PC-3 (cell line): Measurements from ENCODE around the gene MTCL1. TPM values are rescaled to one million over a fixed set of nuclear protein-coding genes. Genes with fewer than 3 reads are reported as not detected.
A peak's percentile ranks its signal among the peaks of the same experiment; 100 is the strongest.

Source experiments
- ATAC-seq: fragments of 200-7000 bp; cut with Tn5 transposase; 2 replicates; pipeline ENCODE4 v1.9.1; 2020; ENCODE audit warnings: mild to moderate bottlenecking, moderate library complexity
- BruUV-seq: library from RNA; stranded (reverse); fragments of 400-500 nt; replicated peaks from 2 replicates; lab custom pipeline; 2021; lab: Mats Ljungman, UMichigan
- CTCF ChIA-PET: fragments of 300-600 bp; sonication (Branson Sonifier 250); formaldehyde crosslinking; loops from one replicate; lab custom pipeline; 2022; ENCODE audit warnings: antibody characterized with exemption; lab: Charles Lee
- POLR2A ChIA-PET: fragments of 300-600 bp; sonication (Branson Sonifier 250); formaldehyde crosslinking; loops from one replicate; lab custom pipeline; 2022; ENCODE audit warnings: antibody characterized with exemption; ENCODE audit not compliant: unreplicated experiment; lab: Charles Lee
- DNase-seq: peaks from one replicate; pipeline ENCODE4 v3.0.0-alpha.2; 2015
- H2AFZ ChIP-seq: fragments of 300-600 bp; sonication (generic); 2 replicates; pipeline ENCODE4 v1.6.0; 2016; ENCODE audit warnings: antibody characterized with exemption, low read length
- H3F3A ChIP-seq: fragments of 300-600 bp; sonication (generic); one replicate; pipeline ENCODE4 v1.6.0; 2017; ENCODE audit warnings: antibody characterized with exemption, low read length, control low read depth, mild to moderate bottlenecking; ENCODE audit not compliant: unreplicated experiment
- H3K27ac ChIP-seq: fragments of 300-600 bp; sonication (generic); 2 replicates; pipeline ENCODE4 v1.5.1; 2016; ENCODE audit warnings: mild to moderate bottlenecking, low read length
- H3K27me3 ChIP-seq: fragments of 300-600 bp; sonication (generic); 2 replicates; pipeline ENCODE4 v1.6.1; 2016; ENCODE audit warnings: low read length, mixed read lengths
- H3K36me3 ChIP-seq: fragments of 300-600 bp; sonication (generic); 2 replicates; pipeline ENCODE4 v1.6.1; 2016; ENCODE audit warnings: low read depth, mixed run types, low read length, mixed read lengths
- H3K4me1 ChIP-seq: fragments of 300-600 bp; sonication (generic); 2 replicates; pipeline ENCODE4 v1.5.1; 2016; ENCODE audit warnings: low read length; ENCODE audit not compliant: insufficient read depth
- H3K4me2 ChIP-seq: fragments of 300-600 bp; sonication (generic); 2 replicates; pipeline ENCODE4 v1.6.0; 2016; ENCODE audit warnings: low read length
- H3K4me3 ChIP-seq: fragments of 300-600 bp; sonication (generic); 2 replicates; pipeline ENCODE4 v1.5.1; 2016; ENCODE audit warnings: mild to moderate bottlenecking, low read length, mixed read lengths
- H3K79me2 ChIP-seq: fragments of 300-600 bp; sonication (generic); 2 replicates; pipeline ENCODE4 v1.6.1; 2017; ENCODE audit warnings: low read length, mixed read lengths
- H3K9ac ChIP-seq: fragments of 300-600 bp; sonication (generic); 2 replicates; pipeline ENCODE4 v1.6.0; 2016; ENCODE audit warnings: mild to moderate bottlenecking, low read length
- H3K9me2 ChIP-seq: fragments of 300-600 bp; sonication (generic); replicated peaks from 2 replicates; pipeline ENCODE4 v1.6.1; 2016; ENCODE audit warnings: mixed run types, low read length, mixed read lengths
- H3K9me3 ChIP-seq: fragments of 300-600 bp; sonication (generic); 2 replicates; pipeline ENCODE4 v1.6.1; 2016; ENCODE audit warnings: low read length, mixed read lengths
- H4K20me1 ChIP-seq: fragments of 300-600 bp; sonication (generic); 2 replicates; pipeline ENCODE4 v1.6.1; 2016; ENCODE audit warnings: low read length, mixed read lengths
- CTCF ChIP-seq: fragments of 300-600 bp; sonication (generic); conservative IDR thresholded peaks from 2 replicates; pipeline ENCODE4 v1.5.1; 2017; ENCODE audit warnings: antibody characterized with exemption, low read depth, mild to moderate bottlenecking, low read length
- EZH2 ChIP-seq: fragments of 300-600 bp; sonication (generic); IDR thresholded peaks from one replicate; pipeline ENCODE4 v1.6.1; 2017; ENCODE audit warnings: antibody characterized with exemption, mild to moderate bottlenecking, low read length; ENCODE audit not compliant: unreplicated experiment
- EZH2phosphoT487 ChIP-seq: fragments of 300-600 bp; sonication (generic); IDR thresholded peaks from 2 replicates; pipeline ENCODE4 v1.6.1; 2018; ENCODE audit warnings: mild to moderate bottlenecking, antibody characterized with exemption, low read length, borderline replicate concordance
- intact Hi-C: fragments of 100-400 bp; cut with micrococcal nuclease; formaldehyde crosslinking; loops from 2 replicates; pipeline ENCODE4 v1.9.0; 2023
- total RNA-seq: library from RNA; depleted of rRNA; stranded (reverse); fragments of >200 nt; gene quantifications from 2 replicates; pipeline ENCODE4 v1.2.3, GENCODE V29; 2014

Gene MTCL1
- total RNA-seq, 1 experiment from 2014 or later, result 33.1 TPM

GRCh38 chr18:8834881-8835280, 129.5 kb downstream of the MTCL1 start:
- no TSS peak for BruUV-seq
- H3K79me2 ChIP-seq, result no peaks in the 10 kb centered on the region
- H3K4me3 ChIP-seq, result no peak overlapping the region
- H3K27me3 ChIP-seq, result no peaks in the 10 kb centered on the region
- no peaks in the 10 kb centered on the region for H3K4me1 ChIP-seq
- no peaks in the 10 kb centered on the region for H3F3A ChIP-seq
- no peaks in the 10 kb centered on the region for H3K9me3 ChIP-seq
- H3K27ac ChIP-seq, result no peak overlapping the region
- no peak overlapping the region for H2AFZ ChIP-seq
- intact Hi-C loops, result no loop called here
- no peak overlapping the region for H3K4me2 ChIP-seq
- ChIA-PET CTCF (no interaction called here), POLR2A (no interaction called here)
- no peaks in the 10 kb centered on the region for H3K36me3 ChIP-seq
- H3K9ac ChIP-seq, result no peak overlapping the region
- no peak for TF ChIP-seq EZH2
- no peak for TF ChIP-seq EZH2phosphoT487
- no peak for TF ChIP-seq CTCF
- ATAC-seq, result no peak
- no peaks in the 10 kb centered on the region for H3K9me2 ChIP-seq
- H4K20me1 ChIP-seq, result no peaks in the 10 kb centered on the region
- no peak for DNase-seq

GRCh38 chr18:8835521-8835953, 130.2 kb downstream of the MTCL1 start:
- intact Hi-C loops, result no loop called here
- no peaks in the 10 kb centered on the region for H3K4me1 ChIP-seq
- DNase-seq (no peak), ATAC-seq (no peak)
- H3K27ac ChIP-seq, result no peak overlapping the region
- TSS peak; percentile 17 for BruUV-seq
- ChIA-PET POLR2A (no interaction called here), CTCF (no interaction called here)
- H3K79me2 ChIP-seq, result no peaks in the 10 kb centered on the region
- no peak overlapping the region for H3K4me3 ChIP-seq
- H4K20me1 ChIP-seq, result no peaks in the 10 kb centered on the region
- no peaks in the 10 kb centered on the region for H3K36me3 ChIP-seq
- H3K9ac ChIP-seq, result no peak overlapping the region
- no peak overlapping the region for H3K4me2 ChIP-seq
- no peaks in the 10 kb centered on the region for H3K27me3 ChIP-seq
- TF ChIP-seq EZH2phosphoT487 (no peak), CTCF (no peak), EZH2 (no peak)
- no peaks in the 10 kb centered on the region for H3K9me2 ChIP-seq
- H3F3A ChIP-seq, result no peaks in the 10 kb centered on the region
- H3K9me3 ChIP-seq, result no peaks in the 10 kb centered on the region
- H2AFZ ChIP-seq, result no peak overlapping the region

GRCh38 chr18:8839281-8839680, 133.9 kb downstream of the MTCL1 start:
- ChIA-PET POLR2A (no interaction called here), CTCF (interaction anchor here (0.5 kb wide), 1 partner anchor 22 kb away, joined by 7 read pairs; no protein-coding TSS in a partner anchor)
- ATAC-seq (no peak), DNase-seq (no peak)
- no peaks in the 10 kb centered on the region for H4K20me1 ChIP-seq
- H2AFZ ChIP-seq, result no peak overlapping the region
- no peaks in the 10 kb centered on the region for H3K79me2 ChIP-seq
- intact Hi-C loops, result no loop called here
- H3K27me3 ChIP-seq, result no peaks in the 10 kb centered on the region
- no peaks in the 10 kb centered on the region for H3F3A ChIP-seq
- no peak overlapping the region for H3K4me3 ChIP-seq
- H3K27ac ChIP-seq, result peak overlapping the region; percentile 19
- peaks cover 3% of the 10 kb centered on the region; the same call in 1 of the 2 replicates for H3K4me1 ChIP-seq
- no peaks in the 10 kb centered on the region for H3K9me3 ChIP-seq
- H3K9me2 ChIP-seq, result no peaks in the 10 kb centered on the region
- H3K4me2 ChIP-seq, result no peak overlapping the region
- no peak for TF ChIP-seq EZH2phosphoT487
- TF ChIP-seq EZH2, result no peak
- TF ChIP-seq CTCF, result no peak
- H3K36me3 ChIP-seq, result no peaks in the 10 kb centered on the region
- H3K9ac ChIP-seq, result peak overlapping the region; percentile 40; the same call in 1 of the 2 replicates
- BruUV-seq, result no TSS peak
